Fibroblast of skin of back (primary cell): ENCODE measurements around the gene EBF3.

ENCODE experiments used
- DNase-seq: peaks from one replicate; pipeline ENCODE4 v3.0.0-alpha.2; 2013

The EBF3 gene

GRCh38 chr10:129945064-129945463, 19.0 kb downstream of the EBF3 start:
- no peak for DNase-seq

- DNase-seq = no peak
These were observed 19.6 kb downstream of the EBF3 start for GRCh38 chr10:129944456-129944855.

- DNase-seq = no peak
These were observed 20.9 kb downstream of the EBF3 start for GRCh38 chr10:129942936-129943715.

DNA sequence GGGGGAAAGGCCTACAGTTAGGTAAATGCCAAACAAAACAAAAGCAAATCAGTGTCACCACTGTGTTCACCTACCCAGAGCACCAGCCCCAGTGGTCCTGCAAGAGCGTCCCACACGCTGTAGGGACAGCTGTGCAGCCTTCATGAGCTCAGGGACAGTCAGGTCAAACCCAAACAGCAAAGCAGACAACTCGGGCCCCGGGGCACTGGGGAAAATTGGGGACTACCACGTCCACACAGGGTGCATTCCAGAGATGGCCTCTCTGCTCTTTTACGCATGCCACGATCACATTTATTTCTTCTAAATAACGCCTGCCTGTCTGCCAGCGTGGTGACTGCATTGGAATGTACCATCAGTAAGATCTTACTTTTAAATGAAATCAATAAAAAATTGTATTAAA, 21.7 kb downstream of the EBF3 start:
- no peak for DNase-seq

- no peak for DNase-seq
These were observed 22.1 kb downstream of the EBF3 start for GRCh38 chr10:129942019-129942277.

DNA sequence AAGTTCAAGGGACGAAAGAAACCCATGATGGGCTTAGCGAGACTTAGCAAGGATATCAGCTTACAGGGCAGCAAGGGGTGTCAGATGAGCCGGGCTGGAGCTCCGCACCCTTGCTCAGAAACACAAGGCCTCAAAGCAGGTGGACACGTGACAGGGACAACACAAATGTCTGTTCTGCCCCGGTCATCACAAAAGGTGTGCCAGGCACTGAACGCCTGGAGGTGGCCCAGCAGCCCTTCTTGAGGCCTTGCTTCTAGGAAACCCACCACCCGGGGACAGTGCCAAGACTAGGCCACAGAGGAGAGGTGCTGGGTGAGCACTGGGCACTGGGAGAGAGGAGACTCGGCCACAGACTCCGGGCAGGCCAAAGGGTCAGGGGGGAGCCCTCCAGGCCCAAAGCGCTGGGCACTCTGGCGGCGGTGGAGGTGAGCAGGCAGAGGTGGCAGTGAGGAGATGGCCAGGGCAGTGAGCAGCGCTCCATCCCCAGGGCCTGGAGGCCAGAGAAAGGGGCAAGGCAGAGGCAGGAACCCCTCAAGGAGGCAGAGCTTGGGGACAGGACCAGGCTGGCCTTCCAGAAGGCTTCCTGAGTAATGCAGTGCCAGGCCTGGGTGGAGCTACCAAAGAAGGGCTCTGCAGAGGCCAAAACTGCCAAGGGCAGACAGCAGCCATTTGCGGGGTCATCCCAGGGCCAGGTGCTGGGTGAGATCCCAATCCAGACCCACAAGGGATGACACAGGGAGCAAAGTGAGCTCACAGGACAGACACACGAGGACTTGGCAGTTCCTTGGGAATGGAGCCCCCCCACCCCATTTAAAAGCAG, 22.7 kb downstream of the EBF3 start:
- no peak for DNase-seq

DNA sequence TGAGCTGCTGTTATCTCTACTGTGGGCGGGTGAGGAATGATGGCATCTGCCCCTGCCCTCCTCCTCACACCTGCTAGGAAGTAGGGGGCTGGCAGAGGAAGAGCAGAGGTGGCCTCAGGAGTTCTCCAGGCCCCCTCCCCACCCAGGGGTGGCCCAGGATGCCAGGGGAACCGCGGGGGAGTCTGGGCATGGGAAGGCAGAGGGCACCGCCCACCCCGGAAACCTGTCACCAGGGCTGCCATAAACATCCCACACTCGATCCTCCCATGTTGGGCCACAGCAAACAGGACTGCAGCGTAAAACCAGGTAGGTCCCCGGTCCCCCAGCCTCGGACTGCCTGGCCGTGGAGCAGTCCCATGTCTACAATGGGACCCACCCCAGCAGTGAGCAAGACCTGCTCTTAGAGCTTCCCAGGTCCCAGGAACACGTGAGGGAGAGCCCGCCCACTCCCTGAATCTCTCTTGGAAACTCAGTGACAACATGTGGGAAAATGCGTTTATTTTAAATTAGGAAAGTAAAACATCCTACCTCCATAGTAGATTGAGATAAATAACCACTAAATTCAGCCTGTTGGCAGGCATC, 23.4 kb downstream of the EBF3 start:
- DNase-seq = no peak

DNA sequence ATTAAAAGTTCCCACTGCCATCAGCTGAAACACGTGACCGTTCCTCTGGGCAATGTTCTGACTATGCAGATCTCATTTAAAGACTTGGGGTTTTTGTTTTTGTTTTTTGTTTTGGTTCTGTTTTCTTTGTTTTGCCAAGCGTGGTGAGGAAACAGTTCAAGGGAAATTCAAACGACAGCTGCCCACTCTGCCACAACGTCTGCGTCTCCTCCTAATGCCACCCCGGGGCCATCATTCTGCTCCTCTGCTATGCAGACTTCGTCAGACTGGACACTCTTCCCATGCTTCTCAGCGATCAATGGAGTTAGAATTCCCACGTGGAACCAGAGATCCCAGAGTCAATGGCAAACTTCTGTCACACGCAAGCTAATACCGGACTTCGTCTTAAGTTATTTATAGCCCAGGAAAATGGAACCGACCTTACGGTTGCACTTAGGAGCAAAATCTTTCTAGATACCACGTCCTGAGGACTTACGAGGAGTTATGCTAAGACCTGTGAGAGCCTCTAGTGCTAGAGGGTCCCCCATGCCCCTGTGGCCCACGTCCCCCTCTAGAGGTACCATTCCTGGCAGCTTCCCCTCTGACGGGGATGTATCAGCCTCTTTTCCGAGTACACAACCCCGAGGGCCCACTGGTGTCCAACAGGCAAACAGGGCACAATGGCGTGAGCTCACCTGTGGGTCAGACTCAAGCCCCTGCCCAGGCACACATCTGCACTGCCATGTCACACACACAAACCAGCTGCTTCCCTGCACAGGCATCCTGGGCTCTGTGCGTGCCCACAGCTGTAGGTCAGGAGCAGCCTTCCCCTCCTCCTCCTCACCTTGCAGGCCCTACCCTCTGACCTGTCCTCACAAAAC, 24.4 kb downstream of the EBF3 start:
- DNase-seq = no peak

- DNase-seq = no peak
These were observed 25.6 kb downstream of the EBF3 start for GRCh38 chr10:129938460-129938859.

DNA sequence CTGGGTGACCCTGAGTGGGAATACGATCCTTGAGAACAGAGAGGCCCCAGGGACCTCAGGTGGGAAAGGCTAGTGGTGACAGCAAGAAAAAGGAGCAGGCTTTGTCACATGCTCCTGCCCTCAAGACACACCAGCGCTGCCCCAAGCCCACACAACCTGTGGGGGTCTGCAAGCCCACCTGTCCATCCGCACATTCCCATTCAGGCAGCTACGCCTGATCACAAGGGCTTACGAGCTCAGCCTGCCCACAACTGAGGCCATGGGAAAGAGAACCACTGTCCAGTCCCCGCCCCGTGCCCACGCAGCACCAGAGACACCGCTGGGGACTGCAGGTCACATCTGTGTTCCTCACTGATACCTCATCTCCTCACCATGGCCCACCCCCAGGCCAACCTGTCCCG, 26.7 kb downstream of the EBF3 start:
- DNase-seq = no peak

DNA sequence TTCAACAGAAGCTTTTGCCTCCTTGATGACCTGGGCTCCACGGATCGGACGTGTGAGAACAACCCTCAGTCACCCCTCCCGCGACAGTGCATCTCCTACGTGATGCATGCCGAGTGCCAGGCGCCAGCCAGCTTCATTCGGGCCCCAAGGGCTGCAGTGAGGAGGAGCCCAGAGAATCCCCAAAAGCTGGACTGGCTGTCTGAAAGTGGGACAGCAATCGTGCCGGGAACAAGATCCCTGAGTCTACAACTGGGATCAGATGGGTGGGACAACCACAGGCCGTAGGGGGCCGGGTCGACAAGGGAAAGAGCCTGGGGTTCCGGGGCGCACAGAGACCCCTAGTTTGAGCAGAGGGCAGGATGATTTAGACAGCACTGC, 27.2 kb downstream of the EBF3 start:
- DNase-seq = no peak

- DNase-seq = no peak
These were observed 27.7 kb downstream of the EBF3 start for GRCh38 chr10:129936266-129936922.

DNA sequence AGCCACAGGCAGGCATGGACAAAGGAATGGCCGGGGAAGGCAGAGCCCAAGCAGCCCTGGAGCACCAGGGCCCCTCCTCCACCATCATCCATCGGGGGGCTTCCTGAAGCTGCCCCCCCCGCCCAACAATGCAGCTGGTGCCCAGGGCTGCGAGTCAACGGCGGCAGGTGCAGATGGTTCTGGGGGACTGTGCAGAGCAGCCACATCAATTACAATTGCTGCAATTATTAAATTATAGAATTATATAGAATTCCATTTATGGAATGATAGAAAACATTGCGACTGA, 28.3 kb downstream of the EBF3 start:
- DNase-seq = no peak

DNA sequence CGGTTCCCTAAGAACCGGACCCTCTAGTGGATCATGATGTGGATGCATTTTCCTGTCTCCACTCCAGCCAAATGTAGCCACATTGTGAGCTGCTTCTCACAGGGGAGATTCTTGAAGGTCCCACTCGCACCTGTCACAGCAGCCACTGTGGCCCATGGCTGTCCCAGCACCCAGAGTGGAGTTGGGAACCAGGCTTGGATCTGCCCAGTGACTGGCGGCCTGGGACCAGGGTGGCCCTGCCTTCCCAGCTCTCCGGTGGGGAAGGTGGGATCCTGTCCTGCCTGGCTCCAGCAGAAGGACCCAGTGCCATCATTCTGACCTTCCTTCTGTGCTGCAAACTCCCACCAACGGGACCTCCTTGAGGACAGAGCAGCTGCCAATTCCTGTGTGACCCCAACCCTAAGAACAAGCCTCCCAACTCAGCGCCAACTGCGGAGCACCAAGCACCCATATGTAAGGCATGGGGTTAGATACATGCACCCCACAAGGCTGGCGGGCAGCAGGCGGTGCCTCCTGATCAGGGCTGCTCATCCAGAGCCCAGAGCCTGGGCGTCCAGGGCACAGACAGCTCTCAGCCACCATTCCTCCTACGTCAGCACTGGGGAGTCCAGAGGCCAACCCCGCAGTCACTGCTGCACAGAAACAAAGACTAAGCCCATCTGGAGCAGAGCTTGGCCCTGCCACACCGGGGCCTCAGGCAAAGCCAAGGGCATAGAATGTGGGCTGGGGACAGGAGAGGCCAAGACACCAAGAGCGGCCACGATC, 28.8 kb downstream of the EBF3 start:
- no peak for DNase-seq

GRCh38 chr10:129934196-129934925, 29.7 kb downstream of the EBF3 start:
- no peak for DNase-seq

DNA sequence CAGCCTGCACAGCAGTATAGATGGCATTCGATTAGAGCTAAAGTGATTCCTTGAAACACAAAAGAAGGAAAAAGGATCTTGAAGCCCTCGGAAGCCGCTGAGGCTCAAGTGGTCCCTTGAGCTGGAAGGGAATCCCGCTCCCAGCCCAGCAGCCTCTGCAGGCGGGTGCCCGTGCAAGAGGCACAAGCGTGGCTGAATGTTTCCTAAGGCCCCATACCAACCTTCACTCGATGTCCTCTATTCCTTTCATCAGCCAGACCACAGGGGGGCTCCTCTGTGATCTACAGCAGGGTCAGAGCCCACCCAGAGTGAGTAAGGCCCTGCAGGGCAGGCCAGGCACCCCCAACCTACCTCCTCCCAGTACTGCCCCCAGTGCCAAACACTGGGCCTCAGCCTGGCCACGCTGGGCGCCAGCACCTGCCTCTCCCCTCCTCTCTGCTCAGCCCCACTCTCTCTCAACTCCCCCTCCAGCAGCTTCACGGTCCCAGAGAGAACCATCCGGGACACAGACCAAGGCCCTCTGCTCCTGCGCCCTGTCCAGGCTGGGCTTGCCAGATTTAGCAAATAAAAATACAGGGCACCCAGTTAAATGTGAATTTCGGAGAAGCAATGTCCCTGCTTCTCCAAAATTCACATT, 30.5 kb downstream of the EBF3 start:
- no peak for DNase-seq

GRCh38 chr10:129932751-129933433, 31.2 kb downstream of the EBF3 start:
- DNase-seq = no peak

DNA sequence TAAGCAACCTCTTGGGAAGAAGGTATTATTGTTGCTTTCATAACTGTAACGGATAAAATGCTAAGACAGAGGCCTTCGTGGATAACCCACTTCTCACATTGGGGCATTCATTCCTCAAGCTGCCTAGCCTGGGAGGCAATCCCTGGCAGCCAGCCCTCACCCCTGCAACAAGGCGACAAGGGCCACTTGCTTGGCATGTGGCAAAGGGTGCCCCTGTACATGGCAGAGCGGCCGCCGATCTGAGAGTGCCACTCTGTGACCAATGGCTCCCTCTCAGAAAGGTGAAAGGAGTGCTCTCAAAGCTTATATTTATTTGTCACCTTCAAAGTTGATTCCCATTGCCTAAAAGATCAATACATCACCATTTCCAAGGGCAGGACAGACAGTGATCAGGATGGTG, 31.9 kb downstream of the EBF3 start:
- no peak for DNase-seq

DNA sequence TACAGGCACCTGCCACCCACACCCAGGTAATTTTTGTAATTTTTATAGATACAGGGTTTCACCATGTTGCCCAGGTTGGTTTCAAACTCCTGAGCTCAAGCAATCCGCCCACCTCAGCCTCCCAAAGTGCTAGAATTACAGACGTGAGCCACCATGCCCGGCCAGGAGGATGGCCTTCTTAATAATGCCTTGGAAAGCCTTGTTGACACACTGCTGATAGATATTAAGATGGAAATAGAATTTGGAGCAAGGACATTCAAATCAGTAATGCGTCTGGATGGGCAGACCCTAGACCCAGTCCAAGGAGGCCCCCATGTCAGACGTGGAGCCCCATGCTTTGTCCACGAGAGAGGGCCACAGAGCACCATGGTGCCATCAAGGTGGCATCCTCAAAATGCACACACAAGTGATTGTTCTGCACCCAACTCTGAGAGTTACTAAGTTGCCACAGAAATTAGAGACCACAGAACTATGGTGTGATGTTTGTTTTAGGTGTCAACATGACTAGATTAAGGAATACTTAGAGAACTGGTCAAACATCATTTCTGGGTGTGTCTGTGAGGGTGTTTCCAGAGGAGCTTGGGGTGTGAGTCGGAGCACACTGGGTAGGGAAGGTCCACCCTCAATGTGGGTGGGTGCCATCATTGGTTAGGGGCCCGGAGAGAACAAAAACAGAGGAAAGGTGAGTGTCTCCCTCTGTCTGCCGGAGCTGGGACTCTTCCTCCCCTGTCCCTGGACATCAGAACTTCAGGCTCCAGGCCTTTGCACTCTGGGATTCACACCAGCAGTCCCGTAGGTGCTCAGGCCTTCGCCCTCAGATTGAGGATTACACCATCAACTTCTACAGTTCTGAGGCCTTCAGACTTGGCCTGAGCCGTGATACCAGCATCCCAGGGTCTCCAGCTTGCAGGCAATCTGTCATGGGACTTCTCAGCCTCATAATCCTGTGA, 34.5 kb downstream of the EBF3 start:
- no peak for DNase-seq
